Heart left ventricle (tissue), 13 donors: ENCODE measurements around the gene BTBD3.

ENCODE experiments used
- CTCF ChIP-seq, 12 donors: fragments of 200-600 bp; sonication (generic) in 4 of 12; IDR thresholded peaks; one replicate each; pipeline versions ENCODE4 v1.5.0 to v1.8.0; 2018 to 2022; ENCODE audit warnings: antibody characterized with exemption in 12 of 12, mild to moderate bottlenecking in 5 of 12
- POLR2A ChIP-seq, 2 donors: fragments of 450-650 bp; IDR thresholded peaks; one replicate each; pipeline ENCODE4 v1.6.1; 2017; ENCODE audit warnings: antibody characterized with exemption in 2 of 2, mild to moderate bottlenecking in 2 of 2, moderate library complexity in 2 of 2
- donor health status: ischemic (EF 13 %, LVEDD 7.1; RV severe dilation, severe dysfunction).
- donor health status: DM: no; HTN: yes; CAD: no.
- donor health status: DM: no; HTN: no; CAD: no.
- donor health status: ischemic (EF 25% LVEDD 6.9; RV normal size, moderate dysfunction).
- donor health status: ischemic (EF 25% LVEDD 5.7; RV mildly dilated, moderate dysfunction).
- donor health status: ischemic (EF 35%, LVEDD 5.7; RV mildly dilated, moderate dysfunction).
- donor health status: nonischemic (EF 11% LVEDD 7.7; RV severe dilation, severe dysfunction).
- donor health status: DM: yes; HTN: yes; CAD: no.
- donor health status: PGD.
- donor health status: ischemic (EF 29% LVEDD 5.4; RV normal size, mild dysfunction).
- donor health status: nonischemic (EF 23%, LVEDD 6.1; RV moderate dilation, normal function).

- no peak for TF ChIP-seq CTCF (IDR thresholded peaks at IDR 0.05)
- TF ChIP-seq POLR2A (IDR thresholded peaks at IDR 0.05): no peak
Observed at GRCh38 chr20:11888648-11889047, 29.0 kb upstream of the BTBD3 start.
